ENCODE measurements around the gene PIK3C2G. TPM values are rescaled to one million over a fixed set of nuclear protein-coding genes. Genes with fewer than 3 reads are reported as not detected.

The PIK3C2G gene
- polyA plus RNA-seq, 5 donors, result 13.4 to 26.7 (median 19.6) TPM

Other genes starting within 250 kb of the PIK3C2G start
- under 1 TPM; 0.25 to 0.76 (median 0.51) TPM for gene RERGL, start 171.3 kb upstream of the PIK3C2G start, polyA plus RNA-seq (ENCODE audit: insufficient read depth in 1 of 5, insufficient read length in 5 of 5, low replicate concordance in 1 of 5)